Erythroblast (primary cell): ENCODE results near the gene PRDM15.

Experiments
- GATA1 ChIP-seq: IDR thresholded peaks from 2 replicates; pipeline ENCODE4 v1.6.1; 2011; ENCODE audit warnings: low read depth, mild to moderate bottlenecking, control low read depth, low read length, moderate library complexity
- POLR2A ChIP-seq: IDR thresholded peaks from 2 replicates; pipeline ENCODE4 v1.6.1; 2011; ENCODE audit warnings: mild to moderate bottlenecking, low read length

DNA sequence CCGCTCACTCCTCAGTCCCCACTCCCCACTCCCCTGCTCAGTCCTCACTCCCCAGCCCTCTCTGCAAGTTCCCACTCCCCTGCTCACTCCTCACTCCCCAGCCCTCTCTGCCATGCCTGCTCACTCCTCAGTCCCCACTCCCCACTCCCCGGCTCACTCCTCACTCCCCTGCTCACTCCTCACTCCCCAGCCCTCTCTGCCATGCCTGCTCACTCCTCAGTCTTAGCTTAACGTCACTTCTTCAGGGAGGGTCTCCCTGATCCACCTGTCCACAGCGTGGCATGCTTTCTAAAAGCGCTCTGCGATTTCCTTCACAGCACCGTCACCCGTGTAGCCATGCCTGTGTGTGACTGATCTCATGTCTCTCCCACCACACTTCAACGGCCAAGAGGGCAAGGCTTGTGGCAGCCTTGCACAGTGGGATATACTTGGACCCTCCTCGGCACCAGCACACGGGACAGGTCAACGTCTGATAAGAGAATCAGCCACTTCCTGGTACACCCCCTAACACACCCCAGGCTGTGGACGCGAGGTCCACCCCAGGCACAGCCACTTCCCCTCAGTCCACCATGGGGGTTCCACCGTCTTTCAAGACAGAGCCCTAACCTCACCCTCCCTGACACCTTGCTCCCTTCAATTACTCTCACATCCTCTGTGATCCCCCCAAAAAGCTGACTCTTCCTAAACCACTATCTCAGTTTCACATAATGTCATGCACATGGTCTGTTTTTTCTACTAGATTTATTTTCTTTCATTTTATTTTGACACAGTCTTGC lies 14.0 kb downstream of the PRDM15 start:
- TF ChIP-seq POLR2A, result no peak
- TF ChIP-seq GATA1, result no peak
